T-helper 17 cell (primary cell): Measurements from ENCODE around the gene ARVCF. TPM values are rescaled to one million over a fixed set of nuclear protein-coding genes. Genes with fewer than 3 reads are reported as not detected.

ENCODE experiments used
- ATAC-seq: fragments of 150-1000 bp; cut with Tn5 transposase; 2 replicates; pipeline ENCODE4 v1.10.0; 2021; ENCODE audit warnings: mild to moderate bottlenecking, moderate library complexity
- DNase-seq, 3 donors: peaks; one replicate each; pipeline versions ENCODE4 v3.0.0 to v3.0.0-alpha.2; 2020 to 2021
- H3K9me3 ChIP-seq: one replicate; pipeline ENCODE4 v1.7.0; 2013; ENCODE audit warnings: low read length, mild to moderate bottlenecking; ENCODE audit not compliant: control insufficient read depth, poor library complexity, severe bottlenecking
- H3K27ac Mint-ChIP-seq: one replicate; pipeline ENCODE4 v1.8.0; 2022; ENCODE audit warnings: mild to moderate bottlenecking, moderate library complexity, mixed read lengths
- H3K27me3 Mint-ChIP-seq: one replicate; pipeline ENCODE4 v1.8.0; 2022; ENCODE audit warnings: mixed read lengths
- H3K36me3 Mint-ChIP-seq: one replicate; pipeline ENCODE4 v1.8.0; 2022; ENCODE audit warnings: low read depth, mixed read lengths
- H3K4me1 Mint-ChIP-seq: one replicate; pipeline ENCODE4 v1.8.0; 2022; ENCODE audit warnings: mild to moderate bottlenecking, mixed read lengths
- H3K4me3 Mint-ChIP-seq: one replicate; pipeline ENCODE4 v1.8.0; 2022; ENCODE audit warnings: mild to moderate bottlenecking, moderate library complexity, mixed read lengths
- total RNA-seq, 4 donors: library from RNA in 2 of 4; stranded (reverse) in 2 of 4; gene quantifications; one replicate each; pipeline ENCODE4 v1.2.3 and lab custom pipeline; 2022 to 2026

ARVCF gene
- total RNA-seq (1 to 10 TPM; 1.3 to 2.8 TPM), total RNA-seq (lab: John Stamatoyannopoulos, UW) (2.6 to 3.7 reads per million in 2 donors)

- H3K36me3 Mint-ChIP-seq: no peaks in the 10 kb centered on the region
- peak within 1 kb of the TSS; percentile 74 for H3K27ac Mint-ChIP-seq
- ATAC-seq (peak; percentile 73), DNase-seq (peak; percentile 89 to 92 (median 90))
- H3K9me3 ChIP-seq: no peaks in the 10 kb centered on the region
- peaks cover 12% of the 10 kb centered on the region for H3K4me1 Mint-ChIP-seq
- H3K4me3 Mint-ChIP-seq: peak within 1 kb of the TSS; percentile 87
- H3K27me3 Mint-ChIP-seq: peaks cover 6% of the 10 kb centered on the region
These were observed at the start of gene ARVCF for GRCh38 chr22:20016734-20017621. Gene ARVCF, minus strand, starts transcription at chr22:20016823. Its CDS starts 26,029 bp downstream, at chr22:19990794.

- Mint-ChIP-seq H3K27ac (no peak overlapping the region), H3K4me1 (peaks cover 3% of the 10 kb centered on the region), H3K4me3 (no peak overlapping the region), H3K36me3 (no peaks in the 10 kb centered on the region), H3K27me3 (no peaks in the 10 kb centered on the region)
- ATAC-seq (no peak), DNase-seq (no peak)
- no peaks in the 10 kb centered on the region for H3K9me3 ChIP-seq
These were observed 49.4 kb upstream of the ARVCF start for GRCh38 chr22:20065896-20066616.

DNA sequence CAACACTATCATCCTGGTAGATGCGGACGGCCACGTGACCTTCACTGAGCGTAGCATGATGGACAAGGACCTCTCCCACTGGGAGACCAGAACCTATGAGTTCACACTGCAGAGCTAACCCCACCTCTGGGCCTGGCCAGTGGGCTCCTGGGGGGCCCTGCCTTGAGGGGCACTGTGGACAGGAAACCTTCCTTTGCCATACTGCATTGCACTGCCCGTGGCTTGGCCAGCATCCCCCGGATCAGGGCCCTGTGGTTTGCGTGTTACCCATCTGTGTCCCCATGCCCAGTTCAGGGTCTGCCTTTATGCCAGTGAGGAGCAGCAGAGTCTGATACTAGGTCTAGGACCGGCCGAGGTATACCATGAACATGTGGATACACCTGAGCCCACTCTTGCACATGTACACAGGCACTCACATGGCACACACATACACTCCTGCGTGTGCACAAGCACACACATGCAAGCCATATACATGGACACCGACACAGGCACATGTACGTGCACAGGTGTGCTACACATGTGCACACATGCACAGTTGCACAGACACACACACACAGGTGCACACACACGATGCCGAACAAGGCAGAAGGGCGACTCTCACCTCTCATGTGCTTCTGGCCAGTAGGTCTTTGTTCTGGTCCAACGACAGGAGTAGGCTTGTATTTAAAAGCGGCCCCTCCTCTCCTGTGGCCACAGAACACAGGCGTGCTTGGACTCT lies 48.1 kb upstream of the ARVCF start:
- no peaks in the 10 kb centered on the region for H3K36me3 Mint-ChIP-seq

GRCh38 chr22:20064140-20064480 lies 47.5 kb upstream of the ARVCF start:
- no peak for DNase-seq
- Mint-ChIP-seq H3K4me1 (peaks cover 6% of the 10 kb centered on the region), H3K36me3 (no peaks in the 10 kb centered on the region), H3K27ac (peak overlapping the region; percentile 47), H3K27me3 (no peaks in the 10 kb centered on the region), H3K4me3 (no peak overlapping the region)
- no peaks in the 10 kb centered on the region for H3K9me3 ChIP-seq
- ATAC-seq: no peak

More for the DNA sequence above, 48.1 kb upstream of the ARVCF start:
- no peak for DNase-seq
- Mint-ChIP-seq H3K4me1 (peaks cover 5% of the 10 kb centered on the region), H3K27me3 (no peaks in the 10 kb centered on the region), H3K27ac (no peak overlapping the region), H3K4me3 (no peak overlapping the region)
- H3K9me3 ChIP-seq: no peaks in the 10 kb centered on the region
- no peak for ATAC-seq

GRCh38 chr22:20063271-20064139 lies 46.9 kb upstream of the ARVCF start:
- ATAC-seq (no peak), DNase-seq (no peak)
- Mint-ChIP-seq H3K27me3 (no peaks in the 10 kb centered on the region), H3K27ac (peak overlapping the region; percentile 47), H3K4me3 (no peak overlapping the region), H3K36me3 (no peaks in the 10 kb centered on the region), H3K4me1 (peaks cover 9% of the 10 kb centered on the region)
- no peaks in the 10 kb centered on the region for H3K9me3 ChIP-seq

- no peak overlapping the region for H3K4me3 Mint-ChIP-seq
- H3K9me3 ChIP-seq: no peaks in the 10 kb centered on the region
- peak overlapping the region; percentile 62 for H3K27ac Mint-ChIP-seq
- DNase-seq: no peak
- peaks cover 11% of the 10 kb centered on the region for H3K4me1 Mint-ChIP-seq
- no peaks in the 10 kb centered on the region for H3K36me3 Mint-ChIP-seq
- no peaks in the 10 kb centered on the region for H3K27me3 Mint-ChIP-seq
- ATAC-seq: no peak
These were observed 46.1 kb upstream of the ARVCF start for GRCh38 chr22:20062766-20063083.

- peaks cover 11% of the 10 kb centered on the region for H3K4me1 Mint-ChIP-seq
- peak overlapping the region; percentile 62 for H3K27ac Mint-ChIP-seq
- H3K36me3 Mint-ChIP-seq: no peaks in the 10 kb centered on the region
- H3K27me3 Mint-ChIP-seq: no peaks in the 10 kb centered on the region
- ATAC-seq (no peak), DNase-seq (no peak)
- H3K4me3 Mint-ChIP-seq: no peak overlapping the region
- no peaks in the 10 kb centered on the region for H3K9me3 ChIP-seq
These were observed 45.6 kb upstream of the ARVCF start for GRCh38 chr22:20062043-20062765.

DNA sequence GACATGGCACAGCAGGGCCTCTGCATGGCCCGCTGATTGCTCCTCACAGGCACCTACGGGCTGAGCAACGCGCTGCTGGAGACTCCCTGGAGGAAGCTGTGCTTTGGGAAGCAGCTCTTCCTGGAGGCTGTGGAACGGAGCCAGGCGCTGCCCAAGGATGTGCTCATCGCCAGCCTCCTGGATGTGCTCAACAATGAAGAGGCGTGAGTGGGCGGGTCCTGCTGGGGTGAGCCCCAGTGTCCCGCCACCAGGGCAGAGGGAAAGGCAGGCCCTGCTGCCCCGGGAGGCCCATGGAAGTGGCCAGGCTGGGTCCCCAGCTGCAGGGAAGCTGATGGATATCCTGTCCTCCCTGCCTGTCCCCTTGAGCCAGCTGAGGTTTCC lies 44.8 kb upstream of the ARVCF start:
- H3K27me3 Mint-ChIP-seq: no peaks in the 10 kb centered on the region
- DNase-seq (no peak), ATAC-seq (no peak)
- H3K4me1 Mint-ChIP-seq: peaks cover 11% of the 10 kb centered on the region
- no peak overlapping the region for H3K27ac Mint-ChIP-seq
- no peak overlapping the region for H3K4me3 Mint-ChIP-seq
- H3K36me3 Mint-ChIP-seq: no peaks in the 10 kb centered on the region
- H3K9me3 ChIP-seq: no peaks in the 10 kb centered on the region

- no peaks in the 10 kb centered on the region for H3K36me3 Mint-ChIP-seq
- no peaks in the 10 kb centered on the region for H3K27me3 Mint-ChIP-seq
- no peak overlapping the region for H3K4me3 Mint-ChIP-seq
- no peak overlapping the region for H3K27ac Mint-ChIP-seq
- no peak for DNase-seq
- ATAC-seq: no peak
- H3K9me3 ChIP-seq: no peaks in the 10 kb centered on the region
- H3K4me1 Mint-ChIP-seq: peaks cover 11% of the 10 kb centered on the region
These were observed 44.3 kb upstream of the ARVCF start for GRCh38 chr22:20060700-20061480.

GRCh38 chr22:20058989-20059770 lies 42.6 kb upstream of the ARVCF start:
- Mint-ChIP-seq H3K27ac (no peak overlapping the region), H3K4me1 (peaks cover 14% of the 10 kb centered on the region), H3K4me3 (no peak overlapping the region), H3K27me3 (no peaks in the 10 kb centered on the region), H3K36me3 (no peaks in the 10 kb centered on the region)
- DNase-seq (no peak), ATAC-seq (no peak)
- H3K9me3 ChIP-seq: no peaks in the 10 kb centered on the region

DNA sequence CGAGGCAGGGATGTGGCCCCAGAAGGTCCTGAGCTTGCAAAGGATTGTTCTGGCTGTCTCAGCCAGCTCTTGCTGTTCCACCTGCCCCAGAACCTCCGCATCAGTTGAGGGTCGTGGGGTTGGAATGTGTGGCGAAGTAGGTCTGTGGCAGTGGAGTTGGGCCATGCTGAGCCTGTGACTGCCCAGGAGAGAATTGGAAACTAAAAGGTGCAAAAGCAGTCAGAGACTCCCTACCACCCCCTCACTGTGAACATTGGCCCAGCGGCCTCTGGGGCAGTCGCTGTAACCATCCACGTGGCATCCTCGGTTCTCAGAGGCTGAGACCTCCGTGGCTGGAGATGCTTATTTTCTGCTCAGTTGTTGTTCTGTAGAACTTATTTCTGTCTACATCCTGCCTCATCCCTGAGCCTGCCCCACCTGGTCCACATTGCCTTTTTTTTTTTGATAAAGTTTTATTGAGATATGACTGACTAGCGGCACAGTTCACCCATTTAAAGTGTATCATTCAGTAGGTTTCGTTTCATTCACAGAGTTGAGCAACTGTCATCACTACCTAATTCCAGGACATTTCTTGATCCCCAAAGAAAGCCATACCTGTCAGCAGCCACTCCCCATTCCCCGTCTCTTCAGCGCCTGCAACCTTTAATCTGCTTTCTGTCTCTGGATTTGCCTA lies 41.1 kb upstream of the ARVCF start:
- Mint-ChIP-seq H3K4me1 (peaks cover 15% of the 10 kb centered on the region), H3K27ac (no peak overlapping the region), H3K4me3 (no peak overlapping the region), H3K36me3 (no peaks in the 10 kb centered on the region), H3K27me3 (no peaks in the 10 kb centered on the region)
- ATAC-seq: no peak
- no peak for DNase-seq
- H3K9me3 ChIP-seq: no peaks in the 10 kb centered on the region
